NT2/D1 (cell line): ENCODE results near the gene PTCRA.

Source experiments
- SUZ12 ChIP-seq: IDR thresholded peaks from 2 replicates; pipeline ENCODE4 v1.6.1; 2011; ENCODE audit not compliant: insufficient read length, insufficient read depth; ENCODE audit errors: extremely low read depth
- YY1 ChIP-seq: IDR thresholded peaks from 2 replicates; pipeline ENCODE4 v1.6.1; 2011; ENCODE audit not compliant: insufficient read length, insufficient read depth

GRCh38 chr6:42899871-42900270, 16.0 kb upstream of the PTCRA start:
- TF ChIP-seq YY1 (no peak), SUZ12 (no peak)
